Fibroblast of lung (primary cell): Measurements from ENCODE around the gene AP1S1. TPM values are rescaled to one million over a fixed set of nuclear protein-coding genes. Genes with fewer than 3 reads are reported as not detected.

Source experiments
- DNase-seq, 2 donors: peaks; one replicate each; pipeline versions ENCODE4 v3.0.0 to v3.0.0-alpha.2; 2010; ENCODE audit warnings: low read depth in 2 of 2
- H2AFZ ChIP-seq: 2 replicates; pipeline ENCODE4 v1.5.1; 2012; ENCODE audit warnings: low read length, control low read depth, inconsistent platforms
- H3K27ac ChIP-seq: 2 replicates; pipeline ENCODE4 v1.5.1; 2011; ENCODE audit warnings: low read length, control low read depth; ENCODE audit not compliant: insufficient read depth
- H3K27me3 ChIP-seq: 2 replicates; pipeline ENCODE4 v1.5.1; 2011; ENCODE audit warnings: mild to moderate bottlenecking, low read length; ENCODE audit not compliant: control insufficient read depth, insufficient read depth
- H3K36me3 ChIP-seq: 2 replicates; pipeline ENCODE4 v1.5.1; 2011; ENCODE audit warnings: low read length; ENCODE audit not compliant: control insufficient read depth, insufficient read depth
- H3K4me1 ChIP-seq: 2 replicates; pipeline ENCODE4 v1.5.1; 2011; ENCODE audit warnings: low read length; ENCODE audit not compliant: control insufficient read depth, insufficient read depth; ENCODE audit errors: extremely low read depth
- H3K4me2 ChIP-seq: 2 replicates; pipeline ENCODE4 v1.5.1; 2011; ENCODE audit warnings: low read length, control low read depth; ENCODE audit not compliant: insufficient read depth; ENCODE audit errors: extremely low read depth
- H3K4me3 ChIP-seq, 4 experiments: fragments of 200-600 bp in 1 of 4; sonication (generic) in 1 of 4; replicated peaks in 1 of 4; 2 replicates each; pipeline ENCODE4 v1.5.1; 2011 to 2016; ENCODE audit warnings: low read length in 4 of 4, low read depth in 3 of 4, mild to moderate bottlenecking in 3 of 4, control low read depth in 2 of 4, inconsistent platforms in 1 of 4, mixed read lengths in 1 of 4; ENCODE audit not compliant: insufficient read depth in 1 of 4; ENCODE audit errors: control extremely low read depth in 1 of 4
- H3K79me2 ChIP-seq: 2 replicates; pipeline ENCODE4 v1.5.1; 2012; ENCODE audit warnings: mild to moderate bottlenecking, low read length, inconsistent platforms; ENCODE audit not compliant: control insufficient read depth, insufficient read depth
- H3K9ac ChIP-seq: 2 replicates; pipeline ENCODE4 v1.5.1; 2011; ENCODE audit warnings: mild to moderate bottlenecking, low read length, control low read depth; ENCODE audit not compliant: insufficient read depth
- H3K9me3 ChIP-seq: 2 replicates; pipeline ENCODE4 v1.5.1; 2012; ENCODE audit warnings: low read depth, low read length; ENCODE audit not compliant: control insufficient read depth, insufficient read depth
- H4K20me1 ChIP-seq: 2 replicates; pipeline ENCODE4 v1.5.1; 2011; ENCODE audit warnings: low read length; ENCODE audit not compliant: control insufficient read depth, insufficient read depth; ENCODE audit errors: extremely low read depth
- EZH2 ChIP-seq: IDR thresholded peaks from 2 replicates; pipeline ENCODE4 v1.5.1; 2012; ENCODE audit warnings: low read length, control low read depth, mild to moderate bottlenecking; ENCODE audit errors: missing control alignments
- polyA plus RNA-seq, 2 donors: library from polyadenylated mRNA; depleted of rRNA in 1 of 2; stranded (reverse) in 1 of 2; unstranded in 1 of 2; fragments of >200 nt; gene quantifications; 2 replicates each; pipeline ENCODE4 v1.2.1, GENCODE V29; 2011 to 2012; ENCODE audit warnings: missing spikeins in 1 of 2
- total RNA-seq: library from RNA; depleted of rRNA; stranded (reverse); fragments of >200 nt; gene quantifications from 2 replicates; pipeline ENCODE4 v1.2.1, GENCODE V29; 2014
- TF ChIP-seq, protein P1 (sequence below), 2 donors: IDR thresholded peaks in 1 of 2; conservative IDR thresholded peaks in 1 of 2; 1 replicate in 1 of 2; 2 replicates in 1 of 2; pipeline ENCODE4 v1.5.1; 2011 to 2012; ENCODE audit warnings: low read length in 2 of 2, control low read depth in 1 of 2, inconsistent platforms in 1 of 2, low read depth in 1 of 2, mild to moderate bottlenecking in 1 of 2

AP1S1 gene
- total and polyA plus RNA-seq, 2 donors (not counting 1 experiment from before 2014, with no cell fraction given), result 128 to 139 TPM

DNA sequence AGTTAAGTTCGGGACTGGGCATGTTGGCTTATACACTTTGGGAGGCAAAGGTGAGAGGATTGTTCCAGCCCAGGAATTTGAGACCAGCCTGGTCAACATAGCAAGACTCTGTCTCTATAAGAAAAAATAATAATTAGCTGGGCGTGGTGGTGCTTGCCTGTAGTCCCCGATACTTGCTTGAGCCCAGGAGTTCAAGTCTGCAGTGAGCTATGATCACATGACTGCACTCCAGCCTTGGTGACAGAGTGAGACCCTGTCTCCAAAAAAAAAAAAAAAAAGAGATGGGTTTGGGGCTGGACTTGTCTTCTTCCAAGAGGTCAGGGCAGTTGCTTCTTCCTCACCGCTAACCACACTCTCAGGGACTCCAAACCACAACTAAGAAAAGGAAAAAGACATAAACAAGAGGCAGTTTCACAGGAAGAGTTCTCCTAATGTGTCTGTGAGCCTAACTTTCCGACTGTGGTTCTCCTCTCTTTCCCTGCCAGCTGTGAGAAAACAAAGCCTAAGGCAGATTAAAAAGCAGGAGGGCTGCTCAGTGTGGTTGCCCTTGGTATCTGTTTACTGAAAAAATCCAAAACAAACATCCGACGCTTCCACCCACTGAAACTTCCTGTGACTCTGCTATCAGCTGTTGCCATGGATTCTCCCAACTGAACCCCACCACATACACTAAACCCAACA is 29.8 kb upstream of the AP1S1 start:
- Histone ChIP-seq H3K9me3 (no peaks in the 10 kb centered on the region), H3K79me2 (peaks cover 25% of the 10 kb centered on the region), H3K9ac (peak overlapping the region; percentile 57), H3K36me3 (peaks cover 7% of the 10 kb centered on the region), H2AFZ (no peak overlapping the region), H3K4me1 (peaks cover 28% of the 10 kb centered on the region), H3K4me2 (no peak overlapping the region), H3K27me3 (no peaks in the 10 kb centered on the region), H3K4me3 (no peak overlapping the region), H4K20me1 (no peaks in the 10 kb centered on the region), H3K27ac (peak overlapping the region; percentile 92)
- DNase-seq, result peak; percentile 69 to 93
- TF ChIP-seq EZH2, result no peak
- TF ChIP-seq, protein P1, sequence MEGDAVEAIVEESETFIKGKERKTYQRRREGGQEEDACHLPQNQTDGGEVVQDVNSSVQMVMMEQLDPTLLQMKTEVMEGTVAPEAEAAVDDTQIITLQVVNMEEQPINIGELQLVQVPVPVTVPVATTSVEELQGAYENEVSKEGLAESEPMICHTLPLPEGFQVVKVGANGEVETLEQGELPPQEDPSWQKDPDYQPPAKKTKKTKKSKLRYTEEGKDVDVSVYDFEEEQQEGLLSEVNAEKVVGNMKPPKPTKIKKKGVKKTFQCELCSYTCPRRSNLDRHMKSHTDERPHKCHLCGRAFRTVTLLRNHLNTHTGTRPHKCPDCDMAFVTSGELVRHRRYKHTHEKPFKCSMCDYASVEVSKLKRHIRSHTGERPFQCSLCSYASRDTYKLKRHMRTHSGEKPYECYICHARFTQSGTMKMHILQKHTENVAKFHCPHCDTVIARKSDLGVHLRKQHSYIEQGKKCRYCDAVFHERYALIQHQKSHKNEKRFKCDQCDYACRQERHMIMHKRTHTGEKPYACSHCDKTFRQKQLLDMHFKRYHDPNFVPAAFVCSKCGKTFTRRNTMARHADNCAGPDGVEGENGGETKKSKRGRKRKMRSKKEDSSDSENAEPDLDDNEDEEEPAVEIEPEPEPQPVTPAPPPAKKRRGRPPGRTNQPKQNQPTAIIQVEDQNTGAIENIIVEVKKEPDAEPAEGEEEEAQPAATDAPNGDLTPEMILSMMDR (conservative IDR thresholded peaks at IDR 0.05 in 1 of 2, IDR thresholded peaks at IDR 0.05 in 1 of 2; ENCODE audit: low read depth in 1 of 2, low read length in 2 of 2), result no peak

- Histone ChIP-seq H3K79me2 (peaks cover 34% of the 10 kb centered on the region), H3K36me3 (peaks cover 12% of the 10 kb centered on the region), H3K9ac (no peak overlapping the region), H3K9me3 (no peaks in the 10 kb centered on the region), H2AFZ (no peak overlapping the region), H4K20me1 (no peaks in the 10 kb centered on the region), H3K4me2 (peak overlapping the region; percentile 62), H3K27ac (peak overlapping the region; percentile 73), H3K27me3 (no peaks in the 10 kb centered on the region), H3K4me1 (peaks cover 30% of the 10 kb centered on the region), H3K4me3 (peak overlapping the region in 1 of 4 experiments; percentile 83)
- TF ChIP-seq EZH2, result no peak
- TF ChIP-seq, protein P1 (conservative IDR thresholded peaks at IDR 0.05 in 1 of 2, IDR thresholded peaks at IDR 0.05 in 1 of 2; ENCODE audit: low read depth in 1 of 2, low read length in 2 of 2), result no peak
- DNase-seq, result peak in 1 of 2 donors; percentile 85
These were observed 28.2 kb upstream of the AP1S1 start for GRCh38 chr7:101125989-101126650.

GRCh38 chr7:101126651-101127459 is 27.4 kb upstream of the AP1S1 start, which contains the start of gene SERPINE1:
SERPINE1 (plus strand) TSS chr7:101127104; CDS start chr7:101128394, 1,290 bp downstream.
- peaks cover 35% of the 10 kb centered on the region for H3K79me2 ChIP-seq
- no peaks in the 10 kb centered on the region for H3K9me3 ChIP-seq
- peaks cover 27% of the 10 kb centered on the region for H3K4me1 ChIP-seq
- H3K4me2 ChIP-seq, result peak within 1 kb of the TSS; percentile 81
- H3K9ac ChIP-seq, result peak within 1 kb of the TSS; percentile 61
- H3K27me3 ChIP-seq, result no peaks in the 10 kb centered on the region
- H4K20me1 ChIP-seq, result no peaks in the 10 kb centered on the region
- H3K36me3 ChIP-seq, result peaks cover 14% of the 10 kb centered on the region
- DNase-seq, result peak; percentile 100
- TF ChIP-seq, protein P1 (conservative IDR thresholded peaks at IDR 0.05 in 1 of 2, IDR thresholded peaks at IDR 0.05 in 1 of 2; ENCODE audit: low read depth in 1 of 2, low read length in 2 of 2), result peak; percentile 26 to 41
- TF ChIP-seq EZH2, result no peak
- H3K4me3 ChIP-seq, result peak within 1 kb of the TSS; percentile 59 to 83 (median 72)
- peak within 1 kb of the TSS; percentile 73 for H3K27ac ChIP-seq
- no peak within 1 kb of the TSS for H2AFZ ChIP-seq
